Coronary artery (tissue), 2 donors: ENCODE measurements around the gene TGM2.
A peak's percentile ranks its signal among the peaks of the same experiment; 100 is the strongest.

ENCODE experiments used
- DNase-seq: peaks from one replicate; pipeline ENCODE4 v3.0.0-alpha.2; 2017; ENCODE audit warnings: low spot score
- H3K27ac ChIP-seq, 2 donors: fragments of 200-600 bp; sonication (generic); one replicate each; pipeline ENCODE4 v1.5.1; 2016 to 2019
- H3K4me3 ChIP-seq: fragments of 200-600 bp; sonication (generic); 2 replicates; pipeline ENCODE4 v1.5.1; 2016; ENCODE audit warnings: mild to moderate bottlenecking, moderate library complexity
- CTCF ChIP-seq: fragments of 200-600 bp; sonication (generic); IDR thresholded peaks from one replicate; pipeline ENCODE4 v1.5.1; 2019; ENCODE audit warnings: antibody characterized with exemption

Gene TGM2

GRCh38 chr20:38203337-38203980 is 38.4 kb upstream of the TGM2 start:
- DNase-seq = peak; percentile 65
- TF ChIP-seq CTCF = no peak
- Histone ChIP-seq H3K27ac (no peak overlapping the region), H3K4me3 (no peak overlapping the region)

GRCh38 chr20:38202982-38203293 is 37.9 kb upstream of the TGM2 start:
- DNase-seq = peak; percentile 50
- Histone ChIP-seq H3K4me3 (no peak overlapping the region), H3K27ac (no peak overlapping the region)
- TF ChIP-seq CTCF = no peak

GRCh38 chr20:38202153-38202981 is 37.3 kb upstream of the TGM2 start:
- H3K27ac ChIP-seq = no peak overlapping the region
- no peak for TF ChIP-seq CTCF
- DNase-seq = peak; percentile 43

GRCh38 chr20:38201356-38201755 is 36.3 kb upstream of the TGM2 start:
- peak; percentile 72 for DNase-seq
- H3K4me3 ChIP-seq = no peak overlapping the region
- H3K27ac ChIP-seq = no peak overlapping the region
- TF ChIP-seq CTCF = no peak

More at GRCh38 chr20:38202153-38202981, 37.3 kb upstream of the TGM2 start:
- H3K4me3 ChIP-seq = no peak overlapping the region

GRCh38 chr20:38200646-38201045 is 35.6 kb upstream of the TGM2 start:
- DNase-seq = peak; percentile 49
- TF ChIP-seq CTCF = no peak
- Histone ChIP-seq H3K4me3 (no peak overlapping the region), H3K27ac (no peak overlapping the region)

GRCh38 chr20:38199501-38200390 is 34.7 kb upstream of the TGM2 start:
- DNase-seq = peak; percentile 66
- TF ChIP-seq CTCF = no peak

More at GRCh38 chr20:38199501-38200390, 34.7 kb upstream of the TGM2 start:
- no peak overlapping the region for H3K4me3 ChIP-seq
- no peak overlapping the region for H3K27ac ChIP-seq
